ENCODE data around the gene FRK.

FRK gene

DNA sequence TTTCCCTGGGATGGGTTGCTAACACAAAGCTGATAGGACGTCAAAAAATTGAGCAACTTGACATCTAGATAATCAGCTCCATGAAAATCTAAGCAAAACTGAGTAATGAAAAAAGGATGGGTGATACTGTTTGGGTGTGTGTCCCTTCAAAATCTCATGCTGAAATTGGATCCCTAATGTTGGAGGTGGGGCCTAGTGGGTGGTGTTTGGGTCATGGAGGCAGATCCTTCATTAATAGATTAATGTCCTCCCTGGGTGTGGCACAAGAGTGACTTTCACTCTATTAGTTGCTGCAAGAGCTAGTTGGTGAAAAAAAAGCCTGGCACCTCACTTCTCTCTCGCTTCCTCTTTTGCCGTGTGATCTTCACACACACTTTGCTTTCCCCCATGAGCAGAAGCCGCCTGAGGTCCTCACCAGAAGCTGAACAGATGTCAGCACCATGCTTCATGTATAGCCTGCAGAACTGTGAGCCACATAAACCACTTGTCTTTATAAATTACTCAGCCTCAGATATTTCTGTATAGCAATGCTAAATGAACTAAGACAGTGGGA lies 160.9 kb downstream of the FRK start:
- Mint-ChIP-seq H3K27ac (no peak overlapping the region), H3K36me3 (ENCODE audit: low read depth) (no peaks in the 10 kb centered on the region), H3K4me1 (peaks cover 30% of the 10 kb centered on the region), H3K27me3 (ENCODE audit: low read depth) (peaks cover 3% of the 10 kb centered on the region), H3K4me3 (no peak overlapping the region), H3K9me3 (no peaks in the 10 kb centered on the region)
- TF ChIP-seq CTCF (IDR thresholded peaks at IDR 0.05; ENCODE audit: unreplicated experiment in 3 of 3): no peak

GRCh38 chr6:115898246-115898645 lies 162.4 kb downstream of the FRK start:
- no peak overlapping the region for H3K27ac Mint-ChIP-seq
- no peak for TF ChIP-seq CTCF (IDR thresholded peaks at IDR 0.05; ENCODE audit: unreplicated experiment in 3 of 3)
- H3K36me3 Mint-ChIP-seq (ENCODE audit: low read depth): no peaks in the 10 kb centered on the region
- no peaks in the 10 kb centered on the region for H3K9me3 Mint-ChIP-seq
- no peak overlapping the region for H3K4me3 Mint-ChIP-seq
- H3K4me1 Mint-ChIP-seq: peaks cover 26% of the 10 kb centered on the region
- peaks cover 3% of the 10 kb centered on the region for H3K27me3 Mint-ChIP-seq (ENCODE audit: low read depth)

DNA sequence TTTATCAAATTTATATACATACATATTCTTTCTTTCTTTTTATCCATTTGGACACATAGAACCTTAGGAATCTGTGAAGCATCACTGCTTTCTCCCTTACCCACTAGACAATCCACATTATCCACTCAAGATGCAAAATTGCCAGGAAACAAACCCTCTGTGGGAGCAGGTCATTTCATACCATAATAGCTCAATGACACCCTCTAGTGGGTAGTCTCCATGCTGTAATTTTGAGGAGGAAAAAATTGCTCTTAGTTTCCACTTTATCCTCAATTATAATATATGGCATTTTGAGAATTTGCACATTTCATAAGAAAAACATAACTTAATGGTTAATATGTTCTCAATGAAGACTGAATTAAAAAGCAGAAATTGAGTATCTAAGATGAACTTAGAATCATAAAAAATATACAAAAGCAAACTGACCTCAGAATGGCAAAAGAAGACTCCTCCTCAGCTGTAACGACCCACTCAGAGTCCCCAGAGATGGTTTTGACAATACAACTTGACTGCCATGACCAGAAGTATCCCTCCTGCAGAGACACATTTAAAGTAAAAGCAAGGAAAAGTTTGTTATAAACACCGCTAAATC lies 164.1 kb downstream of the FRK start:
- Mint-ChIP-seq H3K36me3 (ENCODE audit: low read depth) (no peaks in the 10 kb centered on the region), H3K4me1 (peaks cover 10% of the 10 kb centered on the region), H3K4me3 (no peak overlapping the region), H3K27ac (no peak overlapping the region), H3K27me3 (ENCODE audit: low read depth) (peaks cover 3% of the 10 kb centered on the region), H3K9me3 (no peaks in the 10 kb centered on the region)
- TF ChIP-seq CTCF (IDR thresholded peaks at IDR 0.05; ENCODE audit: unreplicated experiment in 3 of 3): peak; percentile 76 to 83 (median 79)

GRCh38 chr6:115894426-115894992 lies 166.2 kb downstream of the FRK start:
- Mint-ChIP-seq H3K4me1 (peaks cover 6% of the 10 kb centered on the region), H3K4me3 (no peak overlapping the region), H3K36me3 (ENCODE audit: low read depth) (no peaks in the 10 kb centered on the region), H3K27me3 (ENCODE audit: low read depth) (peaks cover 3% of the 10 kb centered on the region), H3K27ac (no peak overlapping the region), H3K9me3 (no peaks in the 10 kb centered on the region)
- no peak for TF ChIP-seq CTCF (IDR thresholded peaks at IDR 0.05; ENCODE audit: unreplicated experiment in 3 of 3)

DNA sequence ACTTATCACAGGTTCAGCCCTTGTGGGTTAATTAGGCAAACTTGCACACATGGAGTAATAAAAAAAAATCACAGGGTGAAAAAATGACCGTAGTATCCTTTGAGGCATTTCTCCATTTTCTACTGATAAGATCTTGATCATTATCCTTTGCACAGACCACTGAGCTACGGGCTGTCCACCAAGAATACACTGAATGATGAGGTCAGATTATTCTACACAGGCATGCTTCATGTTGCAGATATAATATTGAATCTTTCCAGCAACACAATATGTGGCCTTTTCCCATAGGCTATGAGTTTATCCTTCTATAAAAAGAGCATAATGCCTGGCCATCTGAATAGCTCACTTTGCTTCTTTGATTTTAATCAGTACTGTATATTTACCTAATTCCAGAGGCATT lies 168.9 kb downstream of the FRK start:
- Mint-ChIP-seq H3K27me3 (ENCODE audit: low read depth) (peaks cover 2% of the 10 kb centered on the region), H3K4me3 (no peak overlapping the region), H3K36me3 (ENCODE audit: low read depth) (no peaks in the 10 kb centered on the region), H3K9me3 (no peaks in the 10 kb centered on the region), H3K4me1 (peaks cover 6% of the 10 kb centered on the region), H3K27ac (no peak overlapping the region)
- TF ChIP-seq CTCF (IDR thresholded peaks at IDR 0.05; ENCODE audit: unreplicated experiment in 3 of 3): no peak
